ENCODE data around the gene GALNT17.
"Not testable (repeated sequence)": the region's sequence is repeated elsewhere in the genome, so short reads cannot be mapped to it uniquely, and the experiment has no call there.

Gene GALNT17

GRCh38 chr7:71165708-71166107 lies 33.8 kb downstream of the GALNT17 start:
- DNase-seq (ENCODE audit: low read depth): no peak

GRCh38 chr7:71171476-71171875 lies 39.5 kb downstream of the GALNT17 start:
- no peak for DNase-seq (ENCODE audit: low read depth)

- DNase-seq (ENCODE audit: low read depth): no peak
Measured at GRCh38 chr7:71173955-71174354, 42.0 kb downstream of the GALNT17 start.

- no peak for DNase-seq (ENCODE audit: low read depth)
Measured at GRCh38 chr7:71182438-71182935, 50.5 kb downstream of the GALNT17 start.

GRCh38 chr7:71184136-71184535 lies 52.2 kb downstream of the GALNT17 start:
- no peak for DNase-seq (ENCODE audit: low read depth)

- DNase-seq (ENCODE audit: low read depth): no peak
Measured at GRCh38 chr7:71184609-71185008, 52.7 kb downstream of the GALNT17 start.

- DNase-seq (ENCODE audit: low read depth): no peak
Measured at GRCh38 chr7:71186535-71187057, 54.7 kb downstream of the GALNT17 start.

GRCh38 chr7:71191771-71192170 lies 59.8 kb downstream of the GALNT17 start:
- no peak for DNase-seq (ENCODE audit: low read depth)

- no peak for DNase-seq (ENCODE audit: low read depth)
Measured at GRCh38 chr7:71193099-71193810, 61.3 kb downstream of the GALNT17 start.

- DNase-seq (ENCODE audit: low read depth): no peak
Measured at GRCh38 chr7:71198391-71198790, 66.4 kb downstream of the GALNT17 start.

GRCh38 chr7:71198887-71199286 lies 66.9 kb downstream of the GALNT17 start:
- no peak for DNase-seq (ENCODE audit: low read depth)

- DNase-seq (ENCODE audit: low read depth): no peak
Measured at GRCh38 chr7:71206184-71206583, 74.2 kb downstream of the GALNT17 start.

- no peak for DNase-seq (ENCODE audit: low read depth)
Measured at GRCh38 chr7:71208881-71209280, 76.9 kb downstream of the GALNT17 start.

- not testable (repeated sequence) for DNase-seq (ENCODE audit: low read depth)
Measured at GRCh38 chr7:71209484-71209883, 77.5 kb downstream of the GALNT17 start.

GRCh38 chr7:71210220-71210619 lies 78.3 kb downstream of the GALNT17 start:
- no peak for DNase-seq (ENCODE audit: low read depth)

GRCh38 chr7:71212433-71212832 lies 80.5 kb downstream of the GALNT17 start:
- not testable (repeated sequence) for DNase-seq (ENCODE audit: low read depth)

- DNase-seq (ENCODE audit: low read depth): no peak
Measured at GRCh38 chr7:71216211-71216610, 84.3 kb downstream of the GALNT17 start.

- DNase-seq (ENCODE audit: low read depth): no peak
Measured at GRCh38 chr7:71220210-71220695, 88.3 kb downstream of the GALNT17 start.

- DNase-seq (ENCODE audit: low read depth): no peak
Measured at GRCh38 chr7:71221049-71221448, 89.1 kb downstream of the GALNT17 start.

- no peak for DNase-seq (ENCODE audit: low read depth)
Measured at GRCh38 chr7:71221549-71221948, 89.6 kb downstream of the GALNT17 start.

- no peak for DNase-seq (ENCODE audit: low read depth)
Measured at GRCh38 chr7:71227126-71227525, 95.2 kb downstream of the GALNT17 start.

- DNase-seq (ENCODE audit: low read depth): no peak
Measured at GRCh38 chr7:71229148-71229547, 97.2 kb downstream of the GALNT17 start.

GRCh38 chr7:71229699-71230098 lies 97.8 kb downstream of the GALNT17 start:
- no peak for DNase-seq (ENCODE audit: low read depth)

GRCh38 chr7:71235253-71235652 lies 103.3 kb downstream of the GALNT17 start:
- DNase-seq (ENCODE audit: low read depth): no peak
